ENCODE data around the gene GPR143. TPM values are rescaled to one million over a fixed set of nuclear protein-coding genes. Genes with fewer than 3 reads are reported as not detected.

The GPR143 gene
- total RNA-seq, 1 experiment from 2014 or later: not detected

- no peak for TF ChIP-seq TCF7L2 (IDR thresholded peaks at IDR 0.05; ENCODE audit: low read depth, low read length)
- TF ChIP-seq POLR2AphosphoS5 (IDR thresholded peaks at IDR 0.05; ENCODE audit: low read depth, low read length): no peak
- no peak for TF ChIP-seq REST (IDR thresholded peaks at IDR 0.05; ENCODE audit: insufficient read depth in 1 of 2, low read depth in 2 of 2, low read length in 1 of 2)
- TF ChIP-seq CTCF (IDR thresholded peaks at IDR 0.05): no peak
- TF ChIP-seq SIN3A (IDR thresholded peaks at IDR 0.05; ENCODE audit: borderline replicate concordance, insufficient read depth, low read depth, low read length): no peak
- Histone ChIP-seq H3K36me3 (ENCODE audit: control insufficient read depth, insufficient read depth, low read length) (no peaks in the 10 kb centered on the region), H3K27ac (ENCODE audit: low read length) (no peak overlapping the region), H3K4me3 (ENCODE audit: low read depth in 2 of 2, low read length in 2 of 2) (no peak overlapping the region), H3K9me3 (ENCODE audit: control insufficient read depth, insufficient read depth, low read depth, low read length) (no peaks in the 10 kb centered on the region), H3K27me3 (ENCODE audit: control insufficient read depth, insufficient read depth, low read length) (no peaks in the 10 kb centered on the region), H3K4me1 (ENCODE audit: control insufficient read depth, insufficient read depth, low read length) (no peaks in the 10 kb centered on the region)
- in situ Hi-C loops (cut with HindIII; ENCODE audit: low pct_unique_long_range_greater_than_20kb, low sequenced_read_pairs) (no loop called here), intact Hi-C loops (cut with micrococcal nuclease; ENCODE audit: unreplicated experiment) (no loop called here)
- DNase-seq (ENCODE audit: low read depth, low spot score) (no peak), ATAC-seq (no peak)
- BruUV-seq (replicated peaks): no TSS peak
- ChIA-PET CTCF (no interaction called here), POLR2A (interaction anchor here (0.7 kb wide), 1 partner anchor 706 kb away, joined by 3 read pairs; no protein-coding TSS in a partner anchor)
These were observed 38.8 kb upstream of the GPR143 start for GRCh38 chrX:9804444-9804843.

GRCh38 chrX:9802737-9803136 is 37.1 kb upstream of the GPR143 start:
- H3K27me3 ChIP-seq (ENCODE audit: control insufficient read depth, insufficient read depth, low read length): no peaks in the 10 kb centered on the region
- DNase-seq (ENCODE audit: low read depth, low spot score) (no peak), ATAC-seq (no peak)
- no peak for TF ChIP-seq CTCF (IDR thresholded peaks at IDR 0.05)
- no peak for TF ChIP-seq SIN3A (IDR thresholded peaks at IDR 0.05; ENCODE audit: borderline replicate concordance, insufficient read depth, low read depth, low read length)
- no peak for TF ChIP-seq POLR2AphosphoS5 (IDR thresholded peaks at IDR 0.05; ENCODE audit: low read depth, low read length)
- BruUV-seq (replicated peaks): no TSS peak
- intact Hi-C loops (cut with micrococcal nuclease; ENCODE audit: unreplicated experiment): no loop called here
- no peak overlapping the region for H3K4me3 ChIP-seq (ENCODE audit: low read depth in 2 of 2, low read length in 2 of 2)
- ChIA-PET POLR2A (no interaction called here), CTCF (no interaction called here)
- no peaks in the 10 kb centered on the region for H3K4me1 ChIP-seq (ENCODE audit: control insufficient read depth, insufficient read depth, low read length)
- in situ Hi-C loops (cut with HindIII; ENCODE audit: low pct_unique_long_range_greater_than_20kb, low sequenced_read_pairs): no loop called here
- H3K9me3 ChIP-seq (ENCODE audit: control insufficient read depth, insufficient read depth, low read depth, low read length): no peaks in the 10 kb centered on the region
- H3K27ac ChIP-seq (ENCODE audit: low read length): no peak overlapping the region
- H3K36me3 ChIP-seq (ENCODE audit: control insufficient read depth, insufficient read depth, low read length): no peaks in the 10 kb centered on the region
